HepG2 (cell line): ENCODE data around the gene TGFB2.

Experiments
- FOXM1 ChIP-seq: sonication (generic); formaldehyde crosslinking; IDR thresholded peaks from 2 replicates; pipeline ENCODE4 v1.5.0; 2020; ENCODE audit warnings: missing genetic modification reagents
- FOXP1 ChIP-seq, 2 experiments: fragments of 450-650 bp in 1 of 2; IDR thresholded peaks; 2 replicates each; pipeline ENCODE4 v1.6.1; 2017 to 2018; ENCODE audit warnings: antibody characterized with exemption in 1 of 2
- HMG20B ChIP-seq: conservative IDR thresholded peaks from 2 replicates; pipeline ENCODE4 v1.6.1; 2016; ENCODE audit warnings: missing genetic modification reagents, missing compliant biosample characterization
- REST ChIP-seq, 2 experiments: IDR thresholded peaks; 2 replicates each; pipeline ENCODE4 v1.6.1; 2011 to 2012; ENCODE audit warnings: low read length in 2 of 2, borderline replicate concordance in 1 of 2, low read depth in 1 of 2, mild to moderate bottlenecking in 1 of 2, moderate library complexity in 1 of 2
- TCF7 ChIP-seq: sonication (generic); IDR thresholded peaks from 2 replicates; pipeline ENCODE4 v1.6.1; 2016; ENCODE audit warnings: antibody characterized with exemption, low read depth

- TF ChIP-seq REST (IDR thresholded peaks at IDR 0.05; ENCODE audit: borderline replicate concordance in 1 of 2, low read depth in 1 of 2, low read length in 2 of 2) (no peak), FOXP1 (IDR thresholded peaks at IDR 0.05) (no peak), FOXP1 (CRISPR knock-in tag; IDR thresholded peaks at IDR 0.05) (no peak), FOXM1 (CRISPR knock-in tag) (no peak), TCF7 (no peak), HMG20B (CRISPR knock-in tag) (no peak)
Observed at GRCh38 chr1:218430346-218430745, 85.2 kb downstream of the TGFB2 start.
